Muscle layer of duodenum (tissue), 2 donors: ENCODE results near the gene ZFYVE9.

ENCODE experiments used
- H3K27ac ChIP-seq: one replicate; pipeline ENCODE4 v1.7.0; 2013; ENCODE audit warnings: mild to moderate bottlenecking, low read length
- H3K27me3 ChIP-seq: one replicate; pipeline ENCODE4 v1.7.0; 2013; ENCODE audit warnings: low read depth, mild to moderate bottlenecking, control low read depth, low read length
- H3K36me3 ChIP-seq, 2 donors: one replicate each; pipeline ENCODE4 v1.7.0; 2013; ENCODE audit warnings: low read length in 2 of 2, control low read depth in 1 of 2, mild to moderate bottlenecking in 1 of 2; ENCODE audit not compliant: insufficient read depth in 2 of 2, control insufficient read depth in 1 of 2
- H3K4me1 ChIP-seq, 2 donors: one replicate each; pipeline ENCODE4 v1.7.0; 2013; ENCODE audit warnings: low read length in 2 of 2, mild to moderate bottlenecking in 2 of 2, control low read depth in 1 of 2, moderate library complexity in 1 of 2; ENCODE audit not compliant: insufficient read depth in 2 of 2, control insufficient read depth in 1 of 2
- H3K4me3 ChIP-seq, 2 donors: one replicate each; pipeline ENCODE4 v1.7.0; 2013; ENCODE audit warnings: low read length in 2 of 2, low read depth in 1 of 2, mild to moderate bottlenecking in 1 of 2
- H3K9me3 ChIP-seq, 2 donors: one replicate each; pipeline ENCODE4 v1.7.0; 2013; ENCODE audit warnings: low read length in 2 of 2, control low read depth in 1 of 2, mild to moderate bottlenecking in 1 of 2; ENCODE audit not compliant: control insufficient read depth in 1 of 2
- donor health status: healthy.

ZFYVE9 gene

GRCh38 chr1:52263153-52263910 is 121.4 kb downstream of the ZFYVE9 start:
- H3K27ac ChIP-seq = no peak overlapping the region
- no peaks in the 10 kb centered on the region for H3K27me3 ChIP-seq
- H3K4me1 ChIP-seq = no peaks in the 10 kb centered on the region
- no peaks in the 10 kb centered on the region for H3K9me3 ChIP-seq
- H3K36me3 ChIP-seq = peaks cover under 1 to 7% of the 10 kb centered on the region in 2 donors
- H3K4me3 ChIP-seq = no peak overlapping the region

- Histone ChIP-seq H3K9me3 (no peaks in the 10 kb centered on the region), H3K27ac (no peak overlapping the region), H3K4me3 (no peak overlapping the region), H3K4me1 (no peaks in the 10 kb centered on the region), H3K36me3 (peaks cover 8 to 13% of the 10 kb centered on the region in 2 donors), H3K27me3 (no peaks in the 10 kb centered on the region)
Observed at GRCh38 chr1:52264530-52265115, 122.7 kb downstream of the ZFYVE9 start.

- no peaks in the 10 kb centered on the region for H3K4me1 ChIP-seq
- no peak overlapping the region for H3K27ac ChIP-seq
- no peak overlapping the region for H3K4me3 ChIP-seq
- H3K36me3 ChIP-seq = peaks cover 8 to 17% of the 10 kb centered on the region in 2 donors
- H3K9me3 ChIP-seq = no peaks in the 10 kb centered on the region
- no peaks in the 10 kb centered on the region for H3K27me3 ChIP-seq
Observed at GRCh38 chr1:52266507-52266906, 124.6 kb downstream of the ZFYVE9 start.

GRCh38 chr1:52268372-52268771 is 126.5 kb downstream of the ZFYVE9 start:
- no peak overlapping the region for H3K4me3 ChIP-seq
- no peak overlapping the region for H3K27ac ChIP-seq
- H3K4me1 ChIP-seq = no peaks in the 10 kb centered on the region
- H3K27me3 ChIP-seq = no peaks in the 10 kb centered on the region
- H3K9me3 ChIP-seq = no peaks in the 10 kb centered on the region
- H3K36me3 ChIP-seq = peaks cover 8 to 17% of the 10 kb centered on the region in 2 donors

GRCh38 chr1:52281518-52281917 is 139.6 kb downstream of the ZFYVE9 start:
- Histone ChIP-seq H3K27me3 (no peaks in the 10 kb centered on the region), H3K4me1 (no peaks in the 10 kb centered on the region), H3K27ac (no peak overlapping the region), H3K36me3 (peaks cover 8 to 17% of the 10 kb centered on the region in 2 donors), H3K4me3 (no peak overlapping the region), H3K9me3 (no peaks in the 10 kb centered on the region)

- H3K36me3 ChIP-seq = peaks cover 0 to 4% of the 10 kb centered on the region in 2 donors
- no peak overlapping the region for H3K27ac ChIP-seq
- no peaks in the 10 kb centered on the region for H3K4me1 ChIP-seq
- no peaks in the 10 kb centered on the region for H3K9me3 ChIP-seq
- no peak overlapping the region for H3K4me3 ChIP-seq
- no peaks in the 10 kb centered on the region for H3K27me3 ChIP-seq
Observed at GRCh38 chr1:52288286-52288685, 146.4 kb downstream of the ZFYVE9 start.

- no peak overlapping the region for H3K4me3 ChIP-seq
- no peaks in the 10 kb centered on the region for H3K9me3 ChIP-seq
- H3K4me1 ChIP-seq = no peaks in the 10 kb centered on the region
- H3K27ac ChIP-seq = no peak overlapping the region
- no peaks in the 10 kb centered on the region for H3K27me3 ChIP-seq
- H3K36me3 ChIP-seq = peaks cover 0 to 5% of the 10 kb centered on the region in 2 donors
Observed at GRCh38 chr1:52294580-52294979, 152.7 kb downstream of the ZFYVE9 start.

GRCh38 chr1:52296345-52296744 is 154.5 kb downstream of the ZFYVE9 start:
- Histone ChIP-seq H3K4me1 (no peaks in the 10 kb centered on the region), H3K27me3 (no peaks in the 10 kb centered on the region), H3K9me3 (no peaks in the 10 kb centered on the region), H3K4me3 (no peak overlapping the region), H3K27ac (no peak overlapping the region), H3K36me3 (peaks cover 0 to 5% of the 10 kb centered on the region in 2 donors)

GRCh38 chr1:52305417-52306226 is 163.7 kb downstream of the ZFYVE9 start:
- Histone ChIP-seq H3K4me1 (no peaks in the 10 kb centered on the region), H3K36me3 (peaks cover 0 to 45% of the 10 kb centered on the region in 2 donors), H3K27me3 (no peaks in the 10 kb centered on the region), H3K27ac (no peak overlapping the region), H3K4me3 (no peak overlapping the region), H3K9me3 (no peaks in the 10 kb centered on the region)

GRCh38 chr1:52306227-52307006 is 164.5 kb downstream of the ZFYVE9 start:
- Histone ChIP-seq H3K27me3 (no peaks in the 10 kb centered on the region), H3K4me3 (no peak overlapping the region), H3K9me3 (no peaks in the 10 kb centered on the region), H3K4me1 (no peaks in the 10 kb centered on the region), H3K36me3 (peaks cover 0 to 49% of the 10 kb centered on the region in 2 donors), H3K27ac (no peak overlapping the region)

- H3K27ac ChIP-seq = no peak overlapping the region
Observed at GRCh38 chr1:52321061-52321460, 179.2 kb downstream of the ZFYVE9 start.

More at GRCh38 chr1:52321061-52321460, 179.2 kb downstream of the ZFYVE9 start:
- Histone ChIP-seq H3K27me3 (no peaks in the 10 kb centered on the region), H3K36me3 (peaks cover 0 to 4% of the 10 kb centered on the region in 2 donors), H3K4me3 (no peak overlapping the region), H3K4me1 (no peaks in the 10 kb centered on the region), H3K9me3 (no peaks in the 10 kb centered on the region)
